Upper lobe of left lung (tissue), 4 donors: ENCODE results near the gene PRDM16.

Experiments
- POLR2A ChIP-seq, 4 donors: fragments of 450-650 bp; IDR thresholded peaks; one replicate each; pipeline ENCODE4 v1.5.1; 2016 to 2017; ENCODE audit warnings: antibody characterized with exemption in 4 of 4, mild to moderate bottlenecking in 2 of 4
- POLR2AphosphoS5 ChIP-seq, 2 donors: sonication (generic); formaldehyde crosslinking; IDR thresholded peaks; one replicate each; pipeline ENCODE4 v1.5.1; 2017; ENCODE audit warnings: antibody characterized with exemption in 2 of 2
- TF ChIP-seq, protein P1 (sequence below), 6 experiments: fragments of 450-650 bp in 4 of 6; fragments of 200-600 bp in 2 of 6; sonication (generic) in 2 of 6; IDR thresholded peaks; one replicate each; pipeline ENCODE4 v1.5.1; 2016 to 2019; ENCODE audit warnings: antibody characterized with exemption in 6 of 6

DNA sequence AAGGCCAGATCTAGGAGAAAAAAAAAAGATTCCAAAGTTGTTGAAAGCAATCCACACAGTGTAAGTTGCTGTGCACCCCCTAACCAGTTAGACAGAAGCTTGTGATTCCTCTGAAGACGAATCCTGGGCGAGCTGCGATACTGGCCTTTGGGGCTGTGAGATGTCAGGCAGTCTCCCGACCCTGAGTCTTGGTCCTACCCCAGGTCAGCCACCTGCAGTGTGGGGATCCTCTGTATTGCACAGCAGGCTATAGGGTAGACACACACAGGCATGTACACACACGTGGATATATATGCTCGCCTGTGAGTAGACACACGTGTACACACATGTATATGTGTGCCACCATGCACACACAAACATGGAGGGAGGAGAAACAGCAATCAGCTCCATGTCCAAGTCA lies 34.8 kb upstream of the PRDM16 start:
- TF ChIP-seq, protein P1, sequence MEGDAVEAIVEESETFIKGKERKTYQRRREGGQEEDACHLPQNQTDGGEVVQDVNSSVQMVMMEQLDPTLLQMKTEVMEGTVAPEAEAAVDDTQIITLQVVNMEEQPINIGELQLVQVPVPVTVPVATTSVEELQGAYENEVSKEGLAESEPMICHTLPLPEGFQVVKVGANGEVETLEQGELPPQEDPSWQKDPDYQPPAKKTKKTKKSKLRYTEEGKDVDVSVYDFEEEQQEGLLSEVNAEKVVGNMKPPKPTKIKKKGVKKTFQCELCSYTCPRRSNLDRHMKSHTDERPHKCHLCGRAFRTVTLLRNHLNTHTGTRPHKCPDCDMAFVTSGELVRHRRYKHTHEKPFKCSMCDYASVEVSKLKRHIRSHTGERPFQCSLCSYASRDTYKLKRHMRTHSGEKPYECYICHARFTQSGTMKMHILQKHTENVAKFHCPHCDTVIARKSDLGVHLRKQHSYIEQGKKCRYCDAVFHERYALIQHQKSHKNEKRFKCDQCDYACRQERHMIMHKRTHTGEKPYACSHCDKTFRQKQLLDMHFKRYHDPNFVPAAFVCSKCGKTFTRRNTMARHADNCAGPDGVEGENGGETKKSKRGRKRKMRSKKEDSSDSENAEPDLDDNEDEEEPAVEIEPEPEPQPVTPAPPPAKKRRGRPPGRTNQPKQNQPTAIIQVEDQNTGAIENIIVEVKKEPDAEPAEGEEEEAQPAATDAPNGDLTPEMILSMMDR (IDR thresholded peaks at IDR 0.05): no peak
- TF ChIP-seq POLR2A (IDR thresholded peaks at IDR 0.05) (no peak), POLR2AphosphoS5 (IDR thresholded peaks at IDR 0.05) (no peak)
